CD14-positive monocyte (primary cell): Measurements from ENCODE around the gene RASSF9. TPM values are rescaled to one million over a fixed set of nuclear protein-coding genes. Genes with fewer than 3 reads are reported as not detected.

Experiments used
- DNase-seq, 3 donors: peaks; one replicate each; pipeline ENCODE4 v3.0.0-alpha.2; 2011 to 2022
- H2AFZ ChIP-seq: 2 replicates; pipeline ENCODE4 v1.6.0; 2012; ENCODE audit warnings: mild to moderate bottlenecking, low read depth, low read length, inconsistent platforms; ENCODE audit not compliant: insufficient read depth, poor library complexity, severe bottlenecking
- H3K27ac ChIP-seq, 2 donors: 1 replicate in 1 of 2; 2 replicates in 1 of 2; pipeline ENCODE4 v1.5.1; 2012 to 2013; ENCODE audit warnings: low read length in 2 of 2, control low read depth in 1 of 2, inconsistent platforms in 1 of 2, low read depth in 1 of 2, mild to moderate bottlenecking in 1 of 2
- H3K27me3 ChIP-seq, 2 donors: one replicate each; pipeline versions ENCODE4 v1.6.0 to v1.6.1; 2011 to 2013; ENCODE audit warnings: low read length in 2 of 2; ENCODE audit not compliant: control insufficient read depth in 2 of 2, insufficient read depth in 2 of 2
- H3K36me3 ChIP-seq, 2 donors: replicated peaks in 1 of 2; 1 replicate in 1 of 2; 2 replicates in 1 of 2; pipeline versions ENCODE4 v1.5.1 to v1.6.1; 2012 to 2013; ENCODE audit warnings: low read length in 2 of 2, control low read depth in 1 of 2, inconsistent platforms in 1 of 2, mild to moderate bottlenecking in 1 of 2; ENCODE audit not compliant: insufficient read depth in 2 of 2, control insufficient read depth in 1 of 2
- H3K4me1 ChIP-seq, 2 donors: 1 replicate in 1 of 2; 2 replicates in 1 of 2; pipeline versions ENCODE4 v1.5.1 to v1.6.1; 2012 to 2013; ENCODE audit warnings: low read length in 2 of 2, control low read depth in 1 of 2, inconsistent platforms in 1 of 2, mild to moderate bottlenecking in 1 of 2, moderate library complexity in 1 of 2; ENCODE audit not compliant: insufficient read depth in 2 of 2, control insufficient read depth in 1 of 2
- H3K4me2 ChIP-seq: replicated peaks from 2 replicates; pipeline ENCODE3; 2012; ENCODE audit warnings: low read length, moderate library complexity, mild to moderate bottlenecking; ENCODE audit not compliant: poor library complexity, severe bottlenecking; ENCODE audit errors: extremely low read depth
- H3K4me3 ChIP-seq, 3 experiments: fragments of 200-600 bp in 1 of 3; sonication (generic) in 1 of 3; replicated peaks in 1 of 3; 1 replicate in 2 of 3; 2 replicates in 1 of 3; pipeline ENCODE4 v1.5.1; 2011 to 2013; ENCODE audit warnings: low read length in 3 of 3, mild to moderate bottlenecking in 3 of 3, control low read depth in 2 of 3, low read depth in 2 of 3, inconsistent platforms in 1 of 3, moderate library complexity in 1 of 3
- H3K79me2 ChIP-seq: 2 replicates; pipeline ENCODE4 v1.6.0; 2012; ENCODE audit warnings: mild to moderate bottlenecking, control low read depth, inconsistent platforms, low read length, moderate library complexity; ENCODE audit not compliant: insufficient read depth
- H3K9ac ChIP-seq: 2 replicates; pipeline ENCODE4 v1.6.0; 2017; ENCODE audit warnings: low read length, mild to moderate bottlenecking; ENCODE audit not compliant: insufficient read depth, poor library complexity, severe bottlenecking
- H3K9me3 ChIP-seq, 2 donors: replicated peaks in 1 of 2; 1 replicate in 1 of 2; 2 replicates in 1 of 2; pipeline versions ENCODE4 v1.5.1 to v1.6.1; 2012 to 2013; ENCODE audit warnings: low read length in 2 of 2, control low read depth in 1 of 2; ENCODE audit not compliant: control insufficient read depth in 1 of 2, insufficient read depth in 1 of 2
- H4K20me1 ChIP-seq: 2 replicates; pipeline ENCODE4 v1.6.0; 2012; ENCODE audit warnings: mild to moderate bottlenecking, low read length, control low read depth, moderate library complexity; ENCODE audit not compliant: insufficient read depth
- H3K27ac Mint-ChIP-seq, 7 donors: one replicate each; pipeline ENCODE4 v1.8.0; 2020; ENCODE audit warnings: mild to moderate bottlenecking in 7 of 7, mixed read lengths in 7 of 7, moderate library complexity in 6 of 7, inconsistent platforms in 2 of 7
- H3K27me3 Mint-ChIP-seq, 3 donors: one replicate each; pipeline ENCODE4 v1.8.0; 2021 to 2022; ENCODE audit warnings: low read depth in 3 of 3, mild to moderate bottlenecking in 3 of 3, mixed read lengths in 3 of 3, moderate library complexity in 3 of 3, inconsistent platforms in 1 of 3
- H3K36me3 Mint-ChIP-seq, 2 donors: one replicate each; pipeline ENCODE4 v1.8.0; 2020; ENCODE audit warnings: mixed read lengths in 2 of 2, inconsistent platforms in 1 of 2, mild to moderate bottlenecking in 1 of 2
- H3K4me1 Mint-ChIP-seq: one replicate; pipeline ENCODE4 v1.8.0; 2020; ENCODE audit warnings: mild to moderate bottlenecking, mixed read lengths
- H3K4me3 Mint-ChIP-seq, 2 donors: one replicate each; pipeline ENCODE4 v1.8.0; 2020; ENCODE audit warnings: mild to moderate bottlenecking in 2 of 2, mixed read lengths in 2 of 2, moderate library complexity in 1 of 2
- H3K9me3 Mint-ChIP-seq, 7 donors: one replicate each; pipeline ENCODE4 v1.8.0; 2020 to 2022; ENCODE audit warnings: mixed read lengths in 7 of 7, mild to moderate bottlenecking in 6 of 7, moderate library complexity in 6 of 7, inconsistent platforms in 2 of 7
- CTCF ChIP-seq: fragments of 200-600 bp; IDR thresholded peaks from one replicate; pipeline ENCODE4 v1.8.0; 2022; ENCODE audit warnings: antibody characterized with exemption, mild to moderate bottlenecking
- WGBS: methylation state at CpG from one replicate; pipeline ENCODE4 v1.1.5; 2013; ENCODE audit warnings: missing lambda C conversion rate; ENCODE audit not compliant: insufficient coverage; 5-methylcytosine and 5-hydroxymethylcytosine counted together
- intact Hi-C, 2 donors: fragments of 100-400 bp; cut with micrococcal nuclease; formaldehyde crosslinking; loops; one replicate each; pipeline versions ENCODE4 v1.15.0 to v1.15.1; 2023
- polyA plus RNA-seq, 3 donors: library from polyadenylated mRNA; depleted of rRNA in 1 of 3; unstranded in 2 of 3; stranded (reverse) in 1 of 3; fragments of 300-500 nt in 2 of 3; fragments of >200 nt in 1 of 3; fragmentation: Illumina TruSeq in 2 of 3; gene quantifications; 1 replicate in 2 of 3; 2 replicates in 1 of 3; pipeline ENCODE4 v1.2.3, GENCODE V29; 2012 to 2021

Gene RASSF9
- polyA plus RNA-seq, 3 donors = not detected

GRCh38 chr12:85877459-85877858 lies 41.2 kb upstream of the RASSF9 start:
- Histone ChIP-seq H2AFZ (no peak overlapping the region), H3K9me3 (no peaks in the 10 kb centered on the region), H4K20me1 (no peaks in the 10 kb centered on the region), H3K9ac (no peak overlapping the region), H3K27ac (no peak overlapping the region), H3K79me2 (no peaks in the 10 kb centered on the region), H3K4me2 (no peak overlapping the region), H3K4me1 (no peaks in the 10 kb centered on the region), H3K36me3 (no peaks in the 10 kb centered on the region), H3K4me3 (no peak overlapping the region), H3K27me3 (no peaks in the 10 kb centered on the region)
- Mint-ChIP-seq H3K4me1 (no peaks in the 10 kb centered on the region), H3K27me3 (no peaks in the 10 kb centered on the region), H3K4me3 (no peak overlapping the region), H3K27ac (no peak overlapping the region), H3K36me3 (no peaks in the 10 kb centered on the region), H3K9me3 (no peaks in the 10 kb centered on the region)
- intact Hi-C loops = no loop called here
- no peak for TF ChIP-seq CTCF
- no CpG with 5 or more reads among the region's 3 CpGs for WGBS
- no peak for DNase-seq

GRCh38 chr12:85874031-85874461 lies 37.8 kb upstream of the RASSF9 start, which contains the start of gene NTS:
TSS of gene NTS (plus strand) at chr12:85874295. CDS start at chr12:85874404, 109 bp downstream.
- Histone ChIP-seq H3K79me2 (no peaks in the 10 kb centered on the region), H3K4me1 (no peaks in the 10 kb centered on the region), H3K4me3 (no peak within 1 kb of the TSS), H3K9ac (no peak within 1 kb of the TSS), H2AFZ (no peak within 1 kb of the TSS), H4K20me1 (no peaks in the 10 kb centered on the region), H3K4me2 (no peak within 1 kb of the TSS), H3K27ac (no peak within 1 kb of the TSS), H3K9me3 (no peaks in the 10 kb centered on the region), H3K27me3 (no peaks in the 10 kb centered on the region), H3K36me3 (no peaks in the 10 kb centered on the region)
- no peak for TF ChIP-seq CTCF
- peak in 1 of 3 donors; percentile 3 for DNase-seq
- H3K9me3 Mint-ChIP-seq = no peaks in the 10 kb centered on the region
- 64% methylated on average over 2 of the region's 3 CpGs for WGBS
- no peak within 1 kb of the TSS for H3K4me3 Mint-ChIP-seq
- no peak within 1 kb of the TSS for H3K27ac Mint-ChIP-seq
- H3K4me1 Mint-ChIP-seq = no peaks in the 10 kb centered on the region
- intact Hi-C loops = no loop called here
- peaks cover 0 to 1% (median 0%) of the 10 kb centered on the region in 3 donors for H3K27me3 Mint-ChIP-seq
- no peaks in the 10 kb centered on the region for H3K36me3 Mint-ChIP-seq
